Nephron (organoid): ENCODE measurements around the gene ZDHHC11.
"Not testable (repeated sequence)": the region's sequence is repeated elsewhere in the genome, so short reads cannot be mapped to it uniquely, and the experiment has no call there.

ENCODE experiments used
- H3K27ac Mint-ChIP-seq, 3 experiments: 2 replicates each; pipeline ENCODE4 v1.8.0; 2020; ENCODE audit warnings: mixed read lengths in 3 of 3, mild to moderate bottlenecking in 2 of 3, moderate library complexity in 1 of 3
- H3K27me3 Mint-ChIP-seq: 2 replicates; pipeline ENCODE4 v1.8.0; 2021; ENCODE audit warnings: low read depth, mild to moderate bottlenecking, moderate library complexity, mixed read lengths
- H3K36me3 Mint-ChIP-seq: 2 replicates; pipeline ENCODE4 v1.8.0; 2020; ENCODE audit warnings: low read depth, mixed read lengths
- H3K4me1 Mint-ChIP-seq: 2 replicates; pipeline ENCODE4 v1.8.0; 2020; ENCODE audit warnings: mixed read lengths
- H3K4me3 Mint-ChIP-seq, 3 experiments: 2 replicates each; pipeline ENCODE4 v1.8.0; 2020; ENCODE audit warnings: mild to moderate bottlenecking in 3 of 3, mixed read lengths in 3 of 3, moderate library complexity in 2 of 3
- H3K9me3 Mint-ChIP-seq: 2 replicates; pipeline ENCODE4 v1.8.0; 2020; ENCODE audit warnings: mixed read lengths
- CTCF ChIP-seq, 3 experiments: fragments of 200-600 bp; sonication (generic); IDR thresholded peaks; one replicate each; pipeline ENCODE4 v1.5.0; 2021; ENCODE audit warnings: antibody characterized with exemption in 3 of 3; ENCODE audit not compliant: unreplicated experiment in 3 of 3

Gene ZDHHC11

DNA sequence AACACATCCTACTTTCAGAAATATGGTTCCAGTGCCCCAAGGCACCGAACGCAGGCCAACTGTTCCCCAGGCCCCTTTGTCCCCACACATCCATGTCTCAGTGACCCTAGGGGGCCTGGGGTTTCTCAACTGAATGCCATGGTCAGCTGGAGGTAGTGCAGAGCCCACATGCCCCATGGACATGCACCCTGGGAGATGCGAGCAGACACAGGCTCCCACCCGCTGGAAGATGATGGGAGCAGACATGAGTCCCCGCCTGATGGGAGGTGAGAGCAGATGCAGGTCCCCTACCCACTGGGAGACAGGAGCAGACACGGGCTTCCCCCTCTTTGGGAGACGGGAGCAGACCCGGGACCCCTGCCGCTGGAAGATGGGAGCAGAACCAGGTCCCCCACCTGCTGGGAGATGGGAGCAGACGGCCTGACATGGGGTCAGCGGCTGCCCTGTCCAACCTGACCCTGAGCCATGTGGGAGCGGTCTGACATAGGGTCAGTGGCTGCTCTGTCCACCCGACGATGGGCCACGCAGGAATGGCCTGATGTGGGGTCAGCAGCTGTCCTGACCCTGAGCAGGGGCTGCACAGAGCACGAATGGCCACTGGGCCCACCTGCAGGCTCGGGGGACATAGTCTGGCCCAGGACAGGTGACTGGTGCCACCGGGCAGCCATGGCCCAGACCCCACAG lies 84.7 kb downstream of the ZDHHC11 start:
- no peak for TF ChIP-seq CTCF (IDR thresholded peaks at IDR 0.05; ENCODE audit: unreplicated experiment in 3 of 3)
- H3K36me3 Mint-ChIP-seq, result peaks cover 11% of the 10 kb centered on the region
- H3K4me1 Mint-ChIP-seq, result no peaks in the 10 kb centered on the region
- peaks cover 5% of the 10 kb centered on the region for H3K9me3 Mint-ChIP-seq
- H3K4me3 Mint-ChIP-seq, result no peak overlapping the region
- peaks cover 5% of the 10 kb centered on the region for H3K27me3 Mint-ChIP-seq
- no peak overlapping the region for H3K27ac Mint-ChIP-seq

DNA sequence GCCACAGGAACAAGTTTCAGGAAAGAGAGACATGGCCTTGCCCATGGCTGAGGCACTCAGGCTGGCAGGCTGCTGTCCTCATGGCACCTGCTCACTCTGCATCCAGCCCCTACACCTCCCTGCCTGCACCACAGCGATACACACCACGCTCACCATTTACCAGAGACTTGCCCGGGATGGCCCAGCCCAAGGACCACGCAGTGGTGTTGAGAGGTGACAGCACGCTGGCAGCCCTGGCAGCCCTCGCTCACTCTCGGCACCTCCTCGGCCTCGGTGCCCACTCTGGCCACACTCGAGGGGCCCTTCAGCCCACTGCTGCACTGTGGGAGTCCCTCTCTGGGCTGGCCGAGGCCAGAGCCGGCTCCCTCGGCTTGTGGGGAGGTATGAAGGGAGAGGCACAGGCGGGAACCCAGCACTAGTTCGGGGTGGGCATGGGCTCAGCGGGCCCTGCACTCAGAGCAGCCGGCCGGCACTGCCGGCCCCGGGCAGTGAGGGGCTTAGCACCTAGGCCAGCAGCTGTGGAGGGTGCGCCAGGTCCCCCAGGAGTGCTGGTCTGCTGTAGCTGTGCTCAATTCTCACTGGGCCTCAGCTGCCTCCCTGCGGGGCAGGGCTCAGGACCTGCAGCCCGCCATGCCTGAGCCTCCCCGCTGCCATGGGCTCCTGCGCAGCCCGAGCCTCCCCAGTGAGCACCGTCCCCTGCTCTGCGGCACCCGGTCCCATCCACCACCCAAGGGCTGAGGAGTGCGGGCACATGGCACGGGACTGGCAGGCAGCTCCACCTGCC lies 86.6 kb downstream of the ZDHHC11 start:
- TF ChIP-seq CTCF (IDR thresholded peaks at IDR 0.05; ENCODE audit: unreplicated experiment in 3 of 3), result no peak

GRCh38 chr5:763397-763796 lies 87.4 kb downstream of the ZDHHC11 start:
- Mint-ChIP-seq H3K27me3 (peaks cover 5% of the 10 kb centered on the region), H3K27ac (no peak overlapping the region), H3K36me3 (peaks cover 11% of the 10 kb centered on the region), H3K4me1 (peaks cover 8% of the 10 kb centered on the region), H3K4me3 (no peak overlapping the region), H3K9me3 (peaks cover 5% of the 10 kb centered on the region)
- TF ChIP-seq CTCF (IDR thresholded peaks at IDR 0.05; ENCODE audit: unreplicated experiment in 3 of 3), result no peak

More for the DNA sequence above, 86.6 kb downstream of the ZDHHC11 start:
- H3K4me1 Mint-ChIP-seq, result peaks cover 2% of the 10 kb centered on the region
- H3K36me3 Mint-ChIP-seq, result peaks cover 11% of the 10 kb centered on the region
- H3K9me3 Mint-ChIP-seq, result peaks cover 5% of the 10 kb centered on the region
- H3K4me3 Mint-ChIP-seq, result no peak overlapping the region
- no peak overlapping the region for H3K27ac Mint-ChIP-seq
- H3K27me3 Mint-ChIP-seq, result peaks cover 5% of the 10 kb centered on the region

DNA sequence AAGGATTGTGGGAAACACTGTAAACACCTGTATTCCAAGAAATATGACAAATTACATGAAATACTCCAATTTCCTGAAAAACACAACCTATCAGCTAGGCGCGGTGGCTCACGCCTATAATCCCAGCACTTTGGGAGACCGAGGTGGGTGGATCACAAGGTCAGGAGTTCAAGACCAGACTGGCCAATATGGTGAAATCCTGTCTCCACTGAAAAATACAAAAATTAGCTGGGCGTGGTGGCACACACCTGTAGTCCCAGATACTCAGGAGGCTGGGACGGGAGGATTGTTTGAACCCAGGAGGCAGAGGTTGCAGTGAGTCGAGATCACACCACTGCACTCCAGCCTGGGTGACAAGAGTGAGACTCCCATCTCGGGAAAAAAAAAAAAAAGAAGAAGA lies 87.8 kb downstream of the ZDHHC11 start:
- H3K4me1 Mint-ChIP-seq, H3K27ac Mint-ChIP-seq, H3K27me3 Mint-ChIP-seq, H3K9me3 Mint-ChIP-seq, H3K4me3 Mint-ChIP-seq: not testable (repeated sequence)
- H3K36me3 Mint-ChIP-seq, result peaks cover 11% of the 10 kb centered on the region

DNA sequence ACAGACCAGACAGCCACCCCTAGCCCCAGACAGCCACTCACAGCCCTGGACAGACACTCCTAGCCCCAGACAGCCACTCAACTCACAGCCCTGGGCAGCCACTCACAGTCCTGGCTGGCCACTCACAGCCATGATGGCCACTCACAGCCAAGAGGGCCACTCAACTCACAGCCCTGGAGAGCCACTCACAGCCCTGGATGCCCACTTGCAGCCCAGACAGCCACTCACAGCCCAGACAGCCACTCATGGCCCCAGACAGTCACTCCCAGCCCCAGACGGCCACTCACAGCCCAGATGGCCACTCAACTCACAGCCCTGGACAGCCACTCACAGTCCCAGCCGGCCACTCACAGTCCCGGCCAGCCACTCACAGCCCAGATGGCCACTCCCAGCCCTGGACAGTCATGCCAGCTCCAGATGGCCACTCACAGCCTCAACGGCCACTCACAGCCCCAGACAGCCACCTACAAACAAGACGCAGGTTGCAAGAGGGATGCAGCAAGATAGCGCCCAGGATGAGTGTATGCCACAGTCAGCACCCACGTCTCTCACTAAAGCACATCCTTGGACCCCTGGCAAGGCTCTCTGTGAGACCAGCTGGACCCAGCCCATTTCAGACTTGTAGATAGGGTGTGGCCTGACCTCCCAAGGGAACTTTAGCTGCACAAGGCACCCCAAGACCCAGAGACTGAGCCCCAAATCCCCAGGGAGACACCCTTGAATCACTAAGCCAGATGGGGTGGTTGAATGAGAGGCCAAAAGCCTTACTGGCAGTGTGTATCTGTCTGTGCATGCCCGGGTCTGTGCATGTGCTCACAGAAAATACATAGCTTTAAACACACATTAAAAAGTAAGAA lies 88.7 kb downstream of the ZDHHC11 start:
- H3K9me3 Mint-ChIP-seq, result peaks cover 5% of the 10 kb centered on the region
- peaks cover 11% of the 10 kb centered on the region for H3K36me3 Mint-ChIP-seq
- H3K27me3 Mint-ChIP-seq, result peaks cover 11% of the 10 kb centered on the region
- no peak for TF ChIP-seq CTCF (IDR thresholded peaks at IDR 0.05; ENCODE audit: unreplicated experiment in 3 of 3)
- H3K4me3 Mint-ChIP-seq, result no peak overlapping the region
- no peak overlapping the region for H3K27ac Mint-ChIP-seq
- H3K4me1 Mint-ChIP-seq, result peaks cover 8% of the 10 kb centered on the region
